Cardiac muscle cell (in vitro differentiated cells and primary cell): Measurements from ENCODE around the gene NCLN. TPM values are rescaled to one million over a fixed set of nuclear protein-coding genes. Genes with fewer than 3 reads are reported as not detected.

ENCODE experiments used
- DNase-seq, 2 donors: peaks; one replicate each; pipeline versions ENCODE4 v3.0.0 to v3.0.0-alpha.2; 2010 to 2017; ENCODE audit warnings: low read depth in 1 of 2, low spot score in 1 of 2
- H3K27ac ChIP-seq: fragments of 200-600 bp; sonication (generic); 2 replicates; pipeline ENCODE4 v1.5.1; 2016
- H3K27me3 ChIP-seq: fragments of 200-600 bp; sonication (generic); 2 replicates; pipeline ENCODE4 v1.6.0; 2016; ENCODE audit warnings: control low read depth
- H3K36me3 ChIP-seq: fragments of 200-600 bp; sonication (generic); 2 replicates; pipeline ENCODE4 v1.5.1; 2016; ENCODE audit warnings: control low read depth
- H3K4me1 ChIP-seq: fragments of 200-600 bp; sonication (generic); 2 replicates; pipeline ENCODE4 v1.8.1; 2017; ENCODE audit warnings: low read depth, mild to moderate bottlenecking, mixed run types
- H3K4me3 ChIP-seq: fragments of 200-600 bp; sonication (generic); 2 replicates; pipeline ENCODE4 v1.5.1; 2016; ENCODE audit warnings: mild to moderate bottlenecking
- H3K9me3 ChIP-seq: fragments of 200-600 bp; sonication (generic); 2 replicates; pipeline ENCODE4 v1.5.1; 2017; ENCODE audit warnings: low read depth, mild to moderate bottlenecking, control low read depth
- polyA plus RNA-seq: library from polyadenylated mRNA; unstranded; fragments of >200 nt; fragmentation: Nextera tagmentation; extraction: Ambion mirVana; gene quantifications from 2 replicates; pipeline ENCODE4 v1.2.1, GENCODE V29; 2016
- total RNA-seq: library from RNA; depleted of rRNA; stranded (reverse); fragments of >200 nt; gene quantifications from 2 replicates; pipeline ENCODE4 v1.2.3, GENCODE V29; 2016
- TF ChIP-seq, protein P1 (sequence below): IDR thresholded peaks from 2 replicates; pipeline ENCODE4 v1.5.1; 2012; ENCODE audit warnings: low read depth, mild to moderate bottlenecking, low read length

The NCLN gene
- total and polyA plus RNA-seq, 2 experiments from 2014 or later: 30.6 to 55.7 TPM

DNA sequence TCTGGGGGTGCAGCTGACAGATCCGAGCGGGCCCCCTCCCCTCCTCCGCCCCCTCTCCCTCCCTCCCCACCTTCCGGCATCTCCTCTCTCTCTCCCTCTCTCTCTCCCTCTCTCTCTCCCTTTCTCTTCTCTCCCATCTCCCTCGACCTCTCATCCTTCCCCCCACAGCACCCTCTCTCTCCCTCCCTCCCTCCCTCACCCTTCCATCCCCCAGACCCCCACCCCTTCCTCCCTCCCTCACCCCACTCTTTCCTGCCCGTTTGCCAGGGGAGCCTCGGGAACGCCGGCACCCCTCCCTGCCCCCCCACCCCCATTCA, 39.4 kb downstream of the NCLN start:
- no peaks in the 10 kb centered on the region for H3K9me3 ChIP-seq
- TF ChIP-seq, protein P1, sequence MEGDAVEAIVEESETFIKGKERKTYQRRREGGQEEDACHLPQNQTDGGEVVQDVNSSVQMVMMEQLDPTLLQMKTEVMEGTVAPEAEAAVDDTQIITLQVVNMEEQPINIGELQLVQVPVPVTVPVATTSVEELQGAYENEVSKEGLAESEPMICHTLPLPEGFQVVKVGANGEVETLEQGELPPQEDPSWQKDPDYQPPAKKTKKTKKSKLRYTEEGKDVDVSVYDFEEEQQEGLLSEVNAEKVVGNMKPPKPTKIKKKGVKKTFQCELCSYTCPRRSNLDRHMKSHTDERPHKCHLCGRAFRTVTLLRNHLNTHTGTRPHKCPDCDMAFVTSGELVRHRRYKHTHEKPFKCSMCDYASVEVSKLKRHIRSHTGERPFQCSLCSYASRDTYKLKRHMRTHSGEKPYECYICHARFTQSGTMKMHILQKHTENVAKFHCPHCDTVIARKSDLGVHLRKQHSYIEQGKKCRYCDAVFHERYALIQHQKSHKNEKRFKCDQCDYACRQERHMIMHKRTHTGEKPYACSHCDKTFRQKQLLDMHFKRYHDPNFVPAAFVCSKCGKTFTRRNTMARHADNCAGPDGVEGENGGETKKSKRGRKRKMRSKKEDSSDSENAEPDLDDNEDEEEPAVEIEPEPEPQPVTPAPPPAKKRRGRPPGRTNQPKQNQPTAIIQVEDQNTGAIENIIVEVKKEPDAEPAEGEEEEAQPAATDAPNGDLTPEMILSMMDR: no peak
- peaks cover 59% of the 10 kb centered on the region for H3K27me3 ChIP-seq
- no peak overlapping the region for H3K27ac ChIP-seq
- DNase-seq: no peak
- H3K36me3 ChIP-seq: no peaks in the 10 kb centered on the region
- H3K4me3 ChIP-seq: no peak overlapping the region
- no peaks in the 10 kb centered on the region for H3K4me1 ChIP-seq

DNA sequence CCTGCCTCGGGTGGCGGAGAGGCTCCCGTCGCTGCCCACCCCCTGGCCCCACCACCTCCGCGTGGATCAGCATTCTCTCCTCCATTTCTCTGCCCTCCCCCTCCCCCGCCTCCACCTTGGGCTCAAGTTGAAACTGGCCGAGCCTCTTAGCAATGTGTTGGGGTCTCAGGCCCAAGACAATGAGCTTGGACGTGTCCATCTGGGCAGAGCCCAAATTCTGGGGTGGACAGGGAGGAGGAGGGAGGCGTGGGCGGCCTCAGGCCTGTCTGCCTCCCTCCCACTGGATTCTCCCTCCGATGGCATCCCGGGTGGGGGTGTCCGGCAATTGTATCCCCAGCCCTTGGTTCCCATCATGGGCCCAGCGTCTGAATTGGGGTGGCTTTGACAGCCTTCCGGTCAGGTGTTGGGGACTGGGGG, 40.0 kb downstream of the NCLN start:
- no peaks in the 10 kb centered on the region for H3K9me3 ChIP-seq
- TF ChIP-seq, protein P1: no peak
- H3K4me3 ChIP-seq: no peak overlapping the region
- no peaks in the 10 kb centered on the region for H3K36me3 ChIP-seq
- DNase-seq: no peak
- no peak overlapping the region for H3K27ac ChIP-seq
- H3K27me3 ChIP-seq: peaks cover 65% of the 10 kb centered on the region
- no peaks in the 10 kb centered on the region for H3K4me1 ChIP-seq

DNA sequence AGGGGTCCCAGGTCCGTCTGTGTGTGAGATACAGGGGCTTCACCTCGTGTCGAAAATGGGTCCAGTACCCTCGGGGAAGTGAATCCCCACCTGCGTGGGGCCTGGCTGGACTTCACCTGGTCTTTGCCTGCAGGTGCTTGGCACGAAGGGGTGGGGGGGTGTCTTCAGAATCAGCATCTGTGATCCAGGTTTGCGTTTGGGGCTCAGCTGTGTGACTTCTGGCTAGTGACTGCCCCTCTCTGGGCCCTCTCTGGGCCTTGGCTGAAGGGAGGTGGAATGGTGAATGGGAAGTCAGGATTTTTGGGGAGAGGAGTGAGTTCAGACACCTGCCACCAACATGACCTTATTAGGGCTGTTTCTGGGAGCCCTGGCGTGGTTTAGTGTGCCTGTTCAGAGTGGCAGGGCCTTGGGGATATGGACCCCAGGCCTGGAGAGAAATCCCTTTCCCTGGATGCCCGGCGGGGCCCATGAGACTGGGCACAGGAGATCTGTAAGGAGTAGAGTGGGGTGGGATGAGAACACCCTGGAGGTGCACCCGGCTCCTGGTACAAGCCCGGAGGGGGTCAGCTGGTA, 41.4 kb downstream of the NCLN start:
- Histone ChIP-seq H3K27me3 (peaks cover 71% of the 10 kb centered on the region), H3K36me3 (no peaks in the 10 kb centered on the region), H3K27ac (no peak overlapping the region), H3K4me1 (no peaks in the 10 kb centered on the region), H3K4me3 (no peak overlapping the region), H3K9me3 (no peaks in the 10 kb centered on the region)
- DNase-seq: no peak
- TF ChIP-seq, protein P1: no peak

DNA sequence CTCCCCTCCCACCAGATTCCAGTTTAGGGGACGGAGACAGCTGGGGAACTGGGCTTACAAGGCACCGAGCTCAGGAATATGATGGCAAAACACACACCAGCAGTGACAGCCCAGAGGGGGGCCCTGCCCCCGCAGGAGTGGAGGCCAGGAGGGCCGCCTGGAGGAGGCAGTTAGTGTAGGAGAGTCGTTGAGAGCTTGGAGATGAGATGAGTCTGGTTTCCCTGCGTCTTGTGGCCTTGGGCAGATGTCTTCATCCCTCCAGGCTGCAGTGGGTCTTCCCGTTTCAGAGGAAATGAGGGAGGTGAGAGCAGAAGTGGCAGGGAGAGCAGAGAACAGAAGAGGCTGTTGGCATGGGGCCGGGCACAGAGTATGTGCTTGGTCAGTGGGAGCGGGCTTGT, 43.6 kb downstream of the NCLN start:
- no peaks in the 10 kb centered on the region for H3K4me1 ChIP-seq
- peaks cover 66% of the 10 kb centered on the region for H3K27me3 ChIP-seq
- no peak overlapping the region for H3K27ac ChIP-seq
- DNase-seq: no peak
- no peak overlapping the region for H3K4me3 ChIP-seq
- no peaks in the 10 kb centered on the region for H3K9me3 ChIP-seq
- TF ChIP-seq, protein P1: no peak
- H3K36me3 ChIP-seq: no peaks in the 10 kb centered on the region

DNA sequence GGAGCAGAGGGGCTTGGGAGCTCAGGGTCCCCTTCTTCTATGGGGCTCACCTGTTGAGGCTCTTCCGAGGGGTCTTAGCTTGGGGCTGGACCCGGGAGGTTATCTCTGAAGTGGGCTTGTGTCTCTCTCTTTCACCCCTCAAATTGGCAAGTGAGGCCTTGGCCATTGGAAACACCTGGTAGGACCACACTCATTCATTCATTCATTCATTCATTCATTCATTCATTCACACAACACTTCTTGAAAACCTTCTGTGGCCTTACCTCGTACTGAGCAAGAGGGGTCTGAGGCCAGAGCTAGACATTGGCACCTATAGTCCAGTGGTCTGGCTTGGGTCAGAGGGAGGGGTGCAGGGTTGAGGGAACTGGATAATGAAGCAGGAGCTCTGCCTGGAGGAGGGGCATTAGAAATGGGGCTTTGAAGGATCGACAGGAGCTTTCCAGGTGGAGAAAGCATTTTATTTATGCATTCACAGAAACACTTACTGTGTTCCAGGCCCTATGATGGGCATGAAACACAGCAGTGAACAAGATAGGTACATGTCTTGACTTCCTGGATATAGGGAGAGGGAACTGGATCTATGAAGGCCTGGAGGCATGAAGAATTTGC, 44.3 kb downstream of the NCLN start:
- H3K4me3 ChIP-seq: no peak overlapping the region
- no peak overlapping the region for H3K27ac ChIP-seq
- no peak for DNase-seq
- H3K27me3 ChIP-seq: peaks cover 61% of the 10 kb centered on the region
- H3K36me3 ChIP-seq: no peaks in the 10 kb centered on the region
- TF ChIP-seq, protein P1: no peak
- no peaks in the 10 kb centered on the region for H3K4me1 ChIP-seq
- no peaks in the 10 kb centered on the region for H3K9me3 ChIP-seq
